IPS-11a (cell line): ENCODE data around the gene KLK15.

Experiments
- H3K4me3 ChIP-seq: one replicate; pipeline ENCODE4 v1.5.1; 2013; ENCODE audit warnings: low read depth, low read length, control low read depth

Gene KLK15

DNA sequence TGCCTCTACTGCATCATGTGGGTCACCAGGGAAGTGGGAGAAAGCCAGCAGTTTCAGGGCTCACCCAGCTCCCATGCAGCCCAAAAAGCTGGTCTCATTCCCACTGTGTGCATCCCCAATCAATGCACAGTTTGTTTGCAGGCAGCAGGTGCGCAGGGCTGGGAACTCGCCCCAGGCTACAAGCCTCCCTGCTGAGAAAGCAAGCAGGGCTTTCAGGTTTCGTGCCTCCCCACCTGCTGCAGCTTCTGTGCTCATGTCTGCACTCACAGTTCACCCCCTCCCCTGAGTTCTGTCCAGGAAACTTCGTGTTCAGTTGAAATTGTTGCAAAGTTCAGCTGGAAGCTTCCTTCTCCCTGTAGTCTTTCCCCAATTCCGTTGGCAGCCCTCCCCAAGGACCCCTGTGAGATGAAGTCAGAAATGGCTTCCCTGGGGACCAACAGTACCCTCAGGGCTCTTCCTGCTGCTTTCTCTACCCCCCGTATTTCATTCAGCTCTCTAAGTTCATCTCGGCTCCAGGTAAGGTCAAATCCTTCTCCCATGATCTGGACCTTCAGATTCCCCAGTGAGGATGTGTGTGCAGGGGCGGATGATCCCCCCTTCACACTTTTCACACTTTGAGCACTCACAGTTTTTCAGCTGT lies 11.0 kb upstream of the KLK15 start:
- H3K4me3 ChIP-seq, result no peak overlapping the region

DNA sequence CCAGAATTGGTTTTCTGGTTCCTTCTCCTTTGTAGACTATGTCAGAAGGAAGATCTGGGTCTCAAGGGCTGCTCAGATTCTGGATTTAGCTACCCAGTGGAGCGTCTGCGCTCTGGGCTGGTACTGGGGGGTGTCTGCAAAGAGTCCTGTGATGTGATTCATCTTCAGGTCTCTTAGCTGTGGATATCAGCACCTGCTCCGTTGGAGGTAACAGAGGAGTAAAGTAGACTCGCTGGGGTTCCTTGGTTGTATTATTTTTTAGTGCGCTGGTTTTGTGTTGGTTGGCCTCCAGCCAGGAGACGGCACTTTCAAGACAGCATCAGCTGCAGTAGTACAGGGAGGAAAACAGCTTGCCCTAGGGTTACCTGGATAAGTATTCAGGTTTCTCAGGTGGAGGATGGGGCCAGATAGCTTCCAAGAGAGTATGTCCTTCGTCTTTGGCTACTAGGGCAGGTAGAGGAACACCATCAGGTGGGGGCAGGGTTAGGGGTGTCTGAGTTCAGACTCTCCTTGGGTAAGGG lies 10.4 kb upstream of the KLK15 start:
- no peak overlapping the region for H3K4me3 ChIP-seq

DNA sequence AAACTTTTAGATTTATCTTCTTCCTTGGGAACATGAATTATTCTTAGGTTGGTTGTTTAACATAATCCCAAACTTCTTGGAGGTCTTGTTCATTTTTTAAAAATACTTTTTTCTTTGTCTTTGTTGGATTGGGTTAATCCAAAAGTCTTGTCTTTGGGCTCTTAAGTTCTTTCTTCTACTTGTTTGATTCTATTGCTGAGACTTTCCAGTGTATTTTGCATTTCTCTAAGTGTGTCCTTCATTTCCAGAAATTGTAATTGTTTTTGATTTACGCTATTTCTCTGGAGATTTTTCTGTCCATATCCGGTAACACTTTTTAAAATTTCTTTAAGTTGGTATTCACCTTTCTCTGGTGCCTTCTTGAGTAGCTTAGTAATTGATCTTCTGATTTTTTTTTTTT lies 9.8 kb upstream of the KLK15 start:
- no peak overlapping the region for H3K4me3 ChIP-seq

DNA sequence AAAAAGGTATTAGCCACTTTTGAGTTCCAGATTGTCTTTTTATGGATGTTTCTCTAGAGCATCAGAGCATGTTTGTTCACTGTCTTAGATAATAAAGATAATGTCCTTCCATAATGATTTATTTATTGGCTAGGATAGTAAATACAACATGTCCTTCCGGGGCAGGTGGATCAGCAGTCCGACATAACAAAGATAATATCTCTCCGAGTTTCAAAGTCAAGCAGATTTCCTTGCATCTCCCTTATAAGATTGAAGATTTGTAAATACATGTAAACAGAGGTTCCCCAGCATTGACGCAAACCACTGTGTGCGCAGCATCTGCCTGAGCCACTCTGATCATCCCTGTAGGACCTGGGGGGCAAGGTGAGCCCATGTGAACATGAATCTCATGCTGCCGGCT lies 8.8 kb upstream of the KLK15 start:
- no peak overlapping the region for H3K4me3 ChIP-seq

DNA sequence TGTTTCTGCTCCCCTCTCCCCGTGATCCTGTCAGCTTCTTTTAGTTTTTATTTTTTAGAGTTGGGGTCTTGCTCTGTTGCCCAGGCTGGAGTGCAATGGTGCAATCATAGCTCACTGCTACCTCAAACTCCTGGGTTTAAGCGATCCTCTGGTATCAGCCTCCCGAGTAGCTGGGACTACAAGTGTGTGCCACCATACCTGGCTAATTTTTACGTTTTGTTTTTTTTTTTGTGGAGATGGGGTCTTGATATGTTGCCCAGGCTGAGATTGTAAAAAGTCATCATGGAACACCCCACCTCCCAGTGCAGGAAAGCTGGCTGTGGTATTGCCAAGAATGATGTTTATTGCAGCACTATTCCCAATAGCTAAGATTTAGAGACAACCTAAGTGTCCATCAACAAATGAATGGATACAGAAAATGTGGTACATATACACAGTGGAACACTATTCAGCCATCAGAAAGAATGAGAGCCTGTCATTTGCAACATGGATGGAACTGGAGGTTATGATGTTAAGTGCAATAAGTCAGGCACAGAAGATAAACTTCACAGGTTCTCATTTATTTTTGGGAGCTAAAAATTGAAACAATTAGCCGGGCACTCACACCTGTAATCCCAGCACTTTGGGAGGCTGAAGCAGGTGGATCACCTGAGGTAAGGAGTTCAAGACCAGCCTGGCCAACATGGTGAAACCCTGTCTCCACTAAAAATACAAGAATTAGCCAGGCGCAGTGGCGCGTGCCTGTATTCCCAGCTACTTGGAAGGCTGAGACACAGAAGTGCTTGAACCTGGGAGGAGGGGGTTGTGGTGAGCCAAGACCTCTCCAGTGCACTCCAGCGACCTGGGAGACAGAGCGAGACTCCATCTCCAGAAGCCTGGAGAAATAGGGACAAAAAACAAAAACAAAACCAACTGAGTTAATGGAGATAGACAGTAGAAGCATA lies 6.6 kb upstream of the KLK15 start:
- no peak overlapping the region for H3K4me3 ChIP-seq

DNA sequence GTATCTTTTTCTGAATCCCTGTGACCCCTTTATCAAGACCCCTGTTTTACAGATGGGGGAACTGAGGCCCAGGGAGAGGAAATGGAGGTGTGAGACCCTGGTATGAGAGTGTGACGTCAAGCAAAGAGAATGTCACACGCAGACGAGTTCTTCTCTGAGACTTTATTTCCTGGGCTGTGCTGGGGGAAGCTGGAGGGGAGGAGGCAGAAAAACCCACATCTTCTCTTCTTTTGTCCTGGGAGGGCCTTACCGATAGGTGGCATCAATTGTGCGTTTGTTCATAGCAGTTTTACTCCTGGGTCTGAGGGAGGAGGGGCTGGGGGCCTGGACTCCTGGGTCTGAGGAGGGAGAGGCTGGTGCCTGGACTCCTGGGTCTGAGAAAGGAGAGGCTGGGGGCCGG lies 4.9 kb upstream of the KLK15 start:
- H3K4me3 ChIP-seq, result no peak overlapping the region

DNA sequence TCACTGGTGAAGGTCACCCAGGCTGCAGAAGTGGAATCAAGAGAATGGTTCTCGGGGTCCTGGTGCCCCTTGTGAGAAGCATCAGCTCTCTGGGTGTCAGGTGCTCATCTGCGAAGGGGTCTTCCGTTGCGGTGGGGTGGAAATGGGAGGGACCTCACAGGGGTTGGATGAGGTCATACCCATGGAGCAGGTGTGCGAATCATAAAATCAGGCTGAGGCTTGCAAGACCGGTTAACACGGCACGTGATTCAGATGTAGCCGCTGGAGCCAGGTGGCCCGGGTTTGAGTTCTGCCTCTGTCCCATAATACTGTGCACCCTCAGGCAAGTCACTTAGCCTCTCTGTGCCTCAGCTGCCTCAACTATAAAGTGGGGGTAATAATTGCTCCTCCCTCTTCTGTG lies 3.9 kb upstream of the KLK15 start:
- H3K4me3 ChIP-seq, result no peak overlapping the region

DNA sequence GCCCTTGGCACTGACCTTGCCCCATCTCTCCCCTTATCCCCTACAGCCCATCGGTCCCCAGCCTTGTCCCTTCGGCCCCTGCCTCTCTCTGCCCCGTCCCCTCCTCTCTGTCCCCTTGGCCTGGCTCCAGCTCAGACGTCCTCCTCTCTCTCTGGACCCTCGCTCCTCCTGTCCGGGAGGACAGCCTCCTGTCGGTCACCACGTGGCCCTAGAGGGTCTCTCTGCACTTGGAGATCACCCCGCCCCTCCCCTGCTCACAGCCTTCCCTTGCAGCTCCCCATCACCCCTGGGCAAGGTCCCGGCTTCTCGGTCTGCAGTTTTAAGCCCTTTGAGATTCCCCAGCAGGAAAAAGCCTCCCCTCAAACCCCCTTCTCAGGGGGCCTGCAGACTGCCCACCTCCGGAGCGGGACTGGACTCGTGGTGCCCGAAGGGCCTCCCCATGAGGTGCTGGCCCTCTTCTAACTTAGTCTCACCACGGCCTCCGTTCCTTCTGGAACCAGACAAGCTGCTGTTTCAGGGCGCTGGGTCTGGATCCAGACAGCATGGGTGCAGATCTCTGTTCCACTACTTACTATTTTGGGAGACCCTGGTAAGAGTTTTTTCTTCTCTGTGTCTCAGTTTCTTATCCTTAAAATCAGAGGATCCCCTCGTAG lies 3.3 kb upstream of the KLK15 start:
- no peak overlapping the region for H3K4me3 ChIP-seq

DNA sequence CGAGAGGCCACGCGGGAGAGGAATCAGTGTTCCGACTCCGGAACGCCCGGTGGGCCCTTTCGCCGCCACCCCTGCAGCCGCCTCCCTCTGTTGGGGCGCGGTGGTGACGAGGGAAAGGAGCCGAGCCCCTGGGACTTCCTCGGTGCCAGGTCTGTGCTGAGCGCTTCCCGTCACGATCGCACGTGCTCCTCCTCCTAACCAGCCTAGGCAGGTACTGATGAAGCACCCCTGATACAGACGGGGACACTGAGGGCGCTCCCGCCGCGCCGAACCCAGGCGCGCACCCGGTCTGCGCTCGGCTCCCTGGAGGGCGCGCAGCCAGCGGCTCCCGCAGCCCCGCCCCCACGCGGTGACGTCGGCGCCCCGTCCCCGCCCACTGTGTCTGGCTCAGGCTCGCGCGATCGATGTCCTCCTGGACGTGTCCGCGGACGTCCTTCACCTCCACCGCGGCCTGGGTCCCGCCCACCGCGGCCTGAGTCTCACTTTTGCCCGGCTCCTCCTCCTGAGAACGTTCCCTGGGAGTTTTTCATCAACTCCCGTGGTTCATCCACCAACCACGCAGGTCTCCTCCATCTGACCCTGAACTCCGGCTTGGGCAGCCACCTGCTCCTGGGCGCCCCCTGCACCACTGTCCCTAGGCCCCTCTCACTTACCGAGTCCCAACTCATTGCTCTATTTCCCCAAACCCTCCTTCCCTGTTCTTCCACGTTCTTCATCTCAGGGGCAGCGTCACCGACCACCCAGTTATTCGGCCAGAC lies 2.6 kb upstream of the KLK15 start:
- H3K4me3 ChIP-seq, result peak overlapping the region; percentile 87

DNA sequence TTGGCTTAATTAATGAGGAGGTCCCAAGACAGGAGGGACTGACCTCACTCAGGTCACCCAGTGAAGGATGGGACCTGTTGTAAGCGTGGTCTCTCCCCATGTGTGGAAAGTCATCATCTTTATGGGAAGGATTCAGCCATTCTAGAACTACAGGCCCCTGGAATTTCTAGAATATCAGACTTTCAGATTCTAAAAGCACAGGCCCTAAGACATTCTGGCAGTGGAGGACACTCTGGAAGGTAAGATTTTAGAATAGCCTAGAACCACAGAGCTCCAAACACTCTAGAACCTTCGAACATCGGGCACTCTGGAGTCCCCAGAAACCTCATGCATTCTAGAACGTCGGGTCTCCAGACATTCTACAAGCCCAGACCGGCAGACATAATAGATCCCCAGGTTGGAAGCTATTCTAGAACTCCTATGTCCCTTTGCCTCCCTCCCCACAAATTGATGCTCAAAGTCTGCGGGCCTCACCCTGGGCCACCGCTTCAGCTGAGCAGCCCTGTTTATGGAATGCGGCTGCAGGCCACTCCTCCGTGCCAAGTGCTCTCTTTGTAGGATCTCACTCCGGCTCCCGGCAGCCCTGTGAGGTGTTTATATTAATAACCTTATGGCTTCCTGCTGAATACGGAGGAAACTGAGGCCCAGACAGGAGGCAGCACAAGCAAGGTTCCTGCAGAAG lies 1.9 kb upstream of the KLK15 start:
- peak overlapping the region; percentile 87 for H3K4me3 ChIP-seq

DNA sequence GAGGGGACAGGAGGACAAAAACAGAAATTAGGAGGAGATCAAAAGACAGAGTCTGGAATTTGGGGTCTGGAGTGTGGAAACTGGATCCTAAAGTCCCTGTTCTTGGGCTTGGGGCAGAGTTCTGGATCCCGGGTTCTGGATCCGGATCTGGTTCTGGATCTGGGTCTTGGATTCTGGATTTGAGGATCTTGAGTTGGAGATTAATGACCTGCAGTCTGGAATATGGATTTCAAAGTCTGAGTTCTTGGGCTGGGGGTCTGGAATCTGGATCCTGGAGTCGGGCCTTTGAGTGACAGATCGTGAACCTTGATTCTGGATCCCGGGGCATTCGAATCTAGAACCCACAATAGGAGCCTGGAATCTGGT lies 411 bp upstream of the KLK15 start:
- no peak overlapping the region for H3K4me3 ChIP-seq

DNA sequence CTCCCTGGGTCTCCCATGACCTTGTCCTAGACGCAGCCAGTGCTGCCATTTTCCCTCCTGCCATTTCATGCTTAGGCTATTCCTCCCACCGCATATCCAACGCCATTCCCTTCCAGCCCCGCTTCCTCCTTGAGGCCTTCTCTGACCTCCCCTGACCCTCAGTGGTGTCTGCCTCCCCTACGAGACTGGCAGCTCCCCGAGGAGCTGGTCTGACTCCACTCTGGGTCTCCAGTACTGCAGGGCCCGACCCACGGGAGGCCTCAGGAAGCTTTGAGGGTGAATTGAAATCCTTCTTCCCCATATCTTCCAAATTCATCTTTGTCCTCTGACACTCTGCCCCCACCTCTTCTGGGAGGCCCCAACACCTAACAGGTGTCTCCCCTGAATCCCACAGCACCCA lies 708 bp downstream of the KLK15 start:
- H3K4me3 ChIP-seq, result no peak overlapping the region

DNA sequence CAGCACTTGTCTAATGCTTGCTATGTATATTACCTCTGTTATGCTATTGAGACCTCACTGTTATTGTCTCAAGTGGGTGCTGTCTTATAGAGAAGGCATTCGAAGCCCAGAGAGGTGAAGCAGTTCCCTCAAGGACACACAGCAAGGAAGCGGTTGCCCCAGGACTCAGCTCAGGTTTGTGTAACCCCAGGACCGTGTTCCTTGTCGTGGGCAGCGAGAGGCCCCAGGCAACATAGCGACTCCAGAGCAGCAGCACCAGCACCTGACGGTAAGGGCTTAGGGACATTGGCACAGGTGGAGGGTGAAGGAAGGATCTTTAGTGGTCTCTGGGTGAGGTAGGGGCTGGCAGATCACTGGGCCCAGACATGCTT lies 2.4 kb downstream of the KLK15 start:
- H3K4me3 ChIP-seq, result no peak overlapping the region

DNA sequence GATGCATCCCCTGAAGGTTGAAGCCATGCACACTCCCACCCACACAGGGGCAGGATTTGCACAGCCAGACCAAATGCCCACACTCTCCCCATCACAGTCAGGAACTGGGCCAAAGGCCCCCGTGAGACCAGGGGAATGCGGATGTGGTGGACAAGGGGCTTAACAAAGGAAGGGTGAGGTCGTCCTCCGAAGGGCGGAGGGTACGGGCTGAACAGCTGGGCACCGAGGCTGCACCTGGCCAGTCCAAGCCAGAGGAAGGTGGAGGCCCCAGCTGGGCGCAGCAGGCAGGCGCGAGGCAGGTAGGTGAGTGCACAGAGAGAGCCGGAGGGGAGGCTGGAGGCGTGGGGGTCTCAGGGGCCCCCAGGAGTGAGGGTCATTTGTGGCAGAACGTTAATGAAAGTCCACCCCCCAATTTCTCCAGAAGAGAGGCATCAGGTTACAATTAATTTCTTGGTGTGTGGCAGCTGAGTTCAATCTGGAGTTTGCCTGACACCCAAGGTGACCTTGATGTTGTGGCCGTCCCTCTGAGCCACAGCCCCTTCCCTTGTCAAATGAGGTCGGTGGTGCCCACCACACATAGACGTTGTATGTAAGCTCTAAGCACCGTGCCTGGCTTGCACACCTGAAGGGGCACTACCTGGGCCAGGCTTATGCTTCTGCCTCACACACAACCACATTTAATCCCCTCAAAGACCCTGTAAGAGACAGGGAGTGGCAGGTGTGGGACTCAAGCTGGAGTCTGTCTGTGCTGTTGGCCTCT lies 2.9 kb downstream of the KLK15 start:
- no peak overlapping the region for H3K4me3 ChIP-seq

DNA sequence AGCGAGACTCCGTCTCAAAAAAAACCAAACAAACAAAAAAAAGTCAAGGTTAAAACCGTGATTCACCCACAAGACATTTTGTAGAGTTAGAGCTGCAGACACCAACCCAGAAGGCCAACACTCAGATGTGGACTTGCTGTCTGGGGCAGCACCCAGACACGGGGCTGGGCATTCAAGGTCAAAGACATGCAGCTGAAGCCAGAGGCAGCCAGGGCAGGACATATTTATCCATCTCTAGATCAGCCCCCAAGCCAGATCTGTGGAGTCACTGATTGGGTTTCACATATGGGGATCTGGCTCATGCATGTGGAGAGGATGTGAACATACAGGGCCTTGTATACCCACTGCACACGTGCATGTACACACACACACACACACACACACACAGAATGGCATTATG lies 3.6 kb downstream of the KLK15 start:
- H3K4me3 ChIP-seq, result no peak overlapping the region

DNA sequence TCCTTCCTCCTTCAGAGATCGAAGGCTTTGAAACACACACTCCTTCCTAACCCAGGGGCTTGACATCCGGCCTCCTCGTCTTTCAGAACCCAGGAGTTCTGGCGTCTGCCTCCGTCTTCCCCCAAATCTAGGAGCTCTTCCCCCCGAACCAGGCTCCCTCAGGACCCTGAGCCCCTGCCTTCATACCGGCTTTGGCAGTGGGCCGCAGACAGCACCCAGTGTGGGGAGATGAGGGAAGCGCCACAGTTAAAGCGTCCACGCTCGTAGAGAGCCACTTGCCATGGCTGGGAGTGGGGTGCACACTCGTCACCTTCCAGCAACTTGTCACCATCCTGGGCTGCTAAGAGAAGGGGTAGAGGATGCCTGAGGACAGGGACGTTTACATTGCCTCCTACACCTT lies 5.9 kb downstream of the KLK15 start:
- no peak overlapping the region for H3K4me3 ChIP-seq

DNA sequence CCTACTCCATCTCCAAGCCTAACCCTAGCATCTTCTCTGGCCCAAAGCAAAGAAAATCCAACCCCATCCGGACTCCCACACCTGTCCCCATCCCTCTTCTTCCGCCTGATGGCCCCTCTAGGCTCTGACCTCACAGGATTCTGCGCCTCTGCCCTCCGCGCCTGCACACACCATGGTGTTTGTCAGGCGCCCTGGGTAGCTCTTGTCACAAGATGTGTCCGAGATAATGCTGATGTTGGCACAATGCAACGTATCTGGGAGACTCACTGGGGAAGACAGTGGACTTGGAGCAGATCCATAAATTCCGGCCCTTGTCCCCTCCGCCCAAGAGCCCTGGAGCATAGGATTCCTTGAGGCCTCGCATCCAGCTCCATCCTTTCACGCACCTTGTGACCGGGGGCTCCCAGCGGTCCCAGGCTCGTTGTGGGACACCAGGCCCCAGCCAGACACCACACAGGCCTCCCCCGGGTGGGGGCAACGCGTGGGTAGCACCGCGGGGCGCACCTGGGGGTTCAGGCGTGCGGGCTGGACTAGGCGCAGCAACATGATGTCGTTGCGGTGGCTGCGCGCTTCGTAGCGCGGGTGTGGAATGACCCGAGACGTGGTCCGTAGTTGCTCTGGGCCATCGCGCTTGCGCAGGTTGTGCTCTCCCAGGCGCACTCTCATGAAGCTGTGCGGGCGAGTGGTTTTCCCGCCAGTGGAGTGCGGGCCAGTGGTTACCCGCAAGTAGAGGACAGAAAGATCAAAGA lies 6.7 kb downstream of the KLK15 start:
- H3K4me3 ChIP-seq, result no peak overlapping the region

DNA sequence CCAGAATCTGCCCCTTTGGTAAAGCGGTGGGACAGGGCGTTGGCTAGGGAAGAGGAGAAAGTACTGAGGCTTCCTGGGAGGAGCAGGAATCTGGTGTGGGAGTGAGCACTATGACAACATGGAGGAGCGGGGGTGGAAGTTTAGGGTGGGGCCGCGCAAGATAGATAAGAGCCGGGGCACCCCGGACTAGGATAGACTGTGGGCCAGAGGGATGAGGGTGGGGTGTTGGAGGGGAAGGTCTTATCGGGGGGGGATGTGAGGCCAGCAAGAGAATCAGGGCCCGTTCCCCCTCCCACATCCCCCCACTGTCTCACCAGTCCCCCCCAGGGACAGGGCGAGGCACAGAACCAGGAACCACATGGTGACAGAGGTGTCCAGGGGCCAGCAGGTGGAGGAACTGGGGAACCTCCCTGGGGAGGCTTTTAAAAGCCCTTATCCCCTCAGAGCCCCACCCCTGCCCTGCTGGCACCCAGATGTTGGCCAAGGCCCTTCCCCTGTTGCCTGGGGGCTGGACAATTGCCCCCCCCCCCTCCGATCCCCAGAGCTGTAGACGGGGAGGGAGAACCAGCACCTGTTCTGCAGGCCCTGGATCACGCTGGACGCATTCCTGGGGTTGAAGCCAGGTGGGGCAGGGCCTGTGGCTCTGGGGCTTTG lies 9.9 kb downstream of the KLK15 start, which contains the start of gene KLK1:
KLK1 (minus strand) TSS at position 399 of the 654 bp plus-strand sequence; CDS start at position 360, 39 bp downstream.
- no peak within 1 kb of the TSS for H3K4me3 ChIP-seq
